ENCODE results near the gene DSN1.

DNA sequence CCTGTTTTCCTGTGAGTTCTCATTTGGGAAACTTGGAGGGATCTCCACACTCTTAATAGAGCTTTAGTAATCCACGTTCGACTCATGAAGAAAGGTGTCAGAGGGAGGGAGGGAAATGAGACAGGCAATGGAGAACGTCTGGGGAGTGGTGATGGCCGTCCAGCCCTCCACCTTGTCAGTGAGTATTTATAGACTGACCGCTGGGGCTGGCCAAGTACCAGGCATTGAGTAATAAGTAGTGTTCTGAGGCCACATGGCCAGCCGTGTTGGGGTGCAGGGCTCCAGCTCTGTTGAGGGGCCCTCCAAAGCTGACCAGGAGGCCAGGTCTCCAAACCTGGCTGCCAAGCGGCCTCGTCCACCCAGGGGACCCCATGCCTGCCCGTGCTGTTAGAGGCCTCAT lies 11.3 kb upstream of the DSN1 start:
- TF ChIP-seq POLR2H (tag; IDR thresholded peaks at IDR 0.05; ENCODE audit: low read depth) (no peak), RAD21 (CRISPR knock-in tag; conservative IDR thresholded peaks at IDR 0.05 in 1 of 2, IDR thresholded peaks at IDR 0.05 in 1 of 2) (no peak), TGIF2 (CRISPR knock-in tag; IDR thresholded peaks at IDR 0.05) (no peak), JUND (IDR thresholded peaks at IDR 0.05; ENCODE audit: borderline replicate concordance, low read depth, low read length) (no peak), JUND (tag; IDR thresholded peaks at IDR 0.05; ENCODE audit: borderline replicate concordance, low read depth, low read length) (no peak), EZH2 (IDR thresholded peaks at IDR 0.05; ENCODE audit: borderline replicate concordance, low read depth, low read length) (no peak), POLR2AphosphoS5 (IDR thresholded peaks at IDR 0.05; ENCODE audit: control insufficient read depth, insufficient read depth, low read depth, low read length) (no peak), CHD2 (IDR thresholded peaks at IDR 0.05; ENCODE audit: low read depth, low read length) (no peak), EP300 (IDR thresholded peaks at IDR 0.05; ENCODE audit: low read length) (no peak), ZNF23 (CRISPR knock-in tag; IDR thresholded peaks at IDR 0.05) (no peak), DACH1 (IDR thresholded peaks at IDR 0.05; ENCODE audit: partially characterized antibody) (no peak), TAF1 (IDR thresholded peaks at IDR 0.05; ENCODE audit: control insufficient read depth, extremely low read depth, insufficient read depth, low read length, severe bottlenecking) (no peak)
- TF ChIP-seq, protein P1, sequence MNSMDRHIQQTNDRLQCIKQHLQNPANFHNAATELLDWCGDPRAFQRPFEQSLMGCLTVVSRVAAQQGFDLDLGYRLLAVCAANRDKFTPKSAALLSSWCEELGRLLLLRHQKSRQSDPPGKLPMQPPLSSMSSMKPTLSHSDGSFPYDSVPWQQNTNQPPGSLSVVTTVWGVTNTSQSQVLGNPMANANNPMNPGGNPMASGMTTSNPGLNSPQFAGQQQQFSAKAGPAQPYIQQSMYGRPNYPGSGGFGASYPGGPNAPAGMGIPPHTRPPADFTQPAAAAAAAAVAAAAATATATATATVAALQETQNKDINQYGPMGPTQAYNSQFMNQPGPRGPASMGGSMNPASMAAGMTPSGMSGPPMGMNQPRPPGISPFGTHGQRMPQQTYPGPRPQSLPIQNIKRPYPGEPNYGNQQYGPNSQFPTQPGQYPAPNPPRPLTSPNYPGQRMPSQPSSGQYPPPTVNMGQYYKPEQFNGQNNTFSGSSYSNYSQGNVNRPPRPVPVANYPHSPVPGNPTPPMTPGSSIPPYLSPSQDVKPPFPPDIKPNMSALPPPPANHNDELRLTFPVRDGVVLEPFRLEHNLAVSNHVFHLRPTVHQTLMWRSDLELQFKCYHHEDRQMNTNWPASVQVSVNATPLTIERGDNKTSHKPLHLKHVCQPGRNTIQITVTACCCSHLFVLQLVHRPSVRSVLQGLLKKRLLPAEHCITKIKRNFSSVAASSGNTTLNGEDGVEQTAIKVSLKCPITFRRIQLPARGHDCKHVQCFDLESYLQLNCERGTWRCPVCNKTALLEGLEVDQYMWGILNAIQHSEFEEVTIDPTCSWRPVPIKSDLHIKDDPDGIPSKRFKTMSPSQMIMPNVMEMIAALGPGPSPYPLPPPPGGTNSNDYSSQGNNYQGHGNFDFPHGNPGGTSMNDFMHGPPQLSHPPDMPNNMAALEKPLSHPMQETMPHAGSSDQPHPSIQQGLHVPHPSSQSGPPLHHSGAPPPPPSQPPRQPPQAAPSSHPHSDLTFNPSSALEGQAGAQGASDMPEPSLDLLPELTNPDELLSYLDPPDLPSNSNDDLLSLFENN (IDR thresholded peaks at IDR 0.05; ENCODE audit: low read depth in 2 of 2, low read length in 2 of 2) = no peak
- TF ChIP-seq, protein P2, sequence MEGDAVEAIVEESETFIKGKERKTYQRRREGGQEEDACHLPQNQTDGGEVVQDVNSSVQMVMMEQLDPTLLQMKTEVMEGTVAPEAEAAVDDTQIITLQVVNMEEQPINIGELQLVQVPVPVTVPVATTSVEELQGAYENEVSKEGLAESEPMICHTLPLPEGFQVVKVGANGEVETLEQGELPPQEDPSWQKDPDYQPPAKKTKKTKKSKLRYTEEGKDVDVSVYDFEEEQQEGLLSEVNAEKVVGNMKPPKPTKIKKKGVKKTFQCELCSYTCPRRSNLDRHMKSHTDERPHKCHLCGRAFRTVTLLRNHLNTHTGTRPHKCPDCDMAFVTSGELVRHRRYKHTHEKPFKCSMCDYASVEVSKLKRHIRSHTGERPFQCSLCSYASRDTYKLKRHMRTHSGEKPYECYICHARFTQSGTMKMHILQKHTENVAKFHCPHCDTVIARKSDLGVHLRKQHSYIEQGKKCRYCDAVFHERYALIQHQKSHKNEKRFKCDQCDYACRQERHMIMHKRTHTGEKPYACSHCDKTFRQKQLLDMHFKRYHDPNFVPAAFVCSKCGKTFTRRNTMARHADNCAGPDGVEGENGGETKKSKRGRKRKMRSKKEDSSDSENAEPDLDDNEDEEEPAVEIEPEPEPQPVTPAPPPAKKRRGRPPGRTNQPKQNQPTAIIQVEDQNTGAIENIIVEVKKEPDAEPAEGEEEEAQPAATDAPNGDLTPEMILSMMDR (IDR thresholded peaks at IDR 0.05 in 2 of 3, conservative IDR thresholded peaks at IDR 0.05 in 1 of 3; ENCODE audit: insufficient read depth in 2 of 3, low read depth in 1 of 3, low read length in 3 of 3) = no peak
- TF ChIP-seq, protein P3, sequence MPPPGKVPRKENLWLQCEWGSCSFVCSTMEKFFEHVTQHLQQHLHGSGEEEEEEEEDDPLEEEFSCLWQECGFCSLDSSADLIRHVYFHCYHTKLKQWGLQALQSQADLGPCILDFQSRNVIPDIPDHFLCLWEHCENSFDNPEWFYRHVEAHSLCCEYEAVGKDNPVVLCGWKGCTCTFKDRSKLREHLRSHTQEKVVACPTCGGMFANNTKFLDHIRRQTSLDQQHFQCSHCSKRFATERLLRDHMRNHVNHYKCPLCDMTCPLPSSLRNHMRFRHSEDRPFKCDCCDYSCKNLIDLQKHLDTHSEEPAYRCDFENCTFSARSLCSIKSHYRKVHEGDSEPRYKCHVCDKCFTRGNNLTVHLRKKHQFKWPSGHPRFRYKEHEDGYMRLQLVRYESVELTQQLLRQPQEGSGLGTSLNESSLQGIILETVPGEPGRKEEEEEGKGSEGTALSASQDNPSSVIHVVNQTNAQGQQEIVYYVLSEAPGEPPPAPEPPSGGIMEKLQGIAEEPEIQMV (tag; conservative IDR thresholded peaks at IDR 0.05; ENCODE audit: low read depth) = no peak

All from K562 (cell line).